Measurements from ENCODE around the gene CCDC134. TPM values are rescaled to one million over a fixed set of nuclear protein-coding genes. Genes with fewer than 3 reads are reported as not detected.

The CCDC134 gene
- 1 to 10 TPM in 2 of 3 donors, under 1 TPM in 1; 0.79 to 2.9 (median 1.8) TPM for polyA plus RNA-seq

- whole genome bisulfite sequencing, 3 donors: 0 to 1% (median 0%) methylated on average over 52 of the region's 52 CpGs
- peak within 1 kb of the TSS; percentile 36 for H3K27ac ChIP-seq (ENCODE audit: low read depth, low read length)
Observed at GRCh38 chr22:41800348-41801146, at the start of gene CCDC134. Gene CCDC134 (plus strand): TSS chr22:41800679. CDS start chr22:41808891, 8,212 bp downstream.

GRCh38 chr22:41752011-41752970 lies 48.2 kb upstream of the CCDC134 start:
- no peak overlapping the region for H3K27ac ChIP-seq (ENCODE audit: low read depth, low read length)
- WGBS, 3 donors: 75 to 80% (median 77%) methylated on average over 5 of the region's 5 CpGs

GRCh38 chr22:41753984-41754383 lies 46.5 kb upstream of the CCDC134 start:
- 42 to 48% (median 46%) methylated on average over 2 of the region's 2 CpGs for WGBS, 3 donors
- H3K27ac ChIP-seq (ENCODE audit: low read depth, low read length): no peak overlapping the region

GRCh38 chr22:41757502-41757901 lies 43.0 kb upstream of the CCDC134 start:
- H3K27ac ChIP-seq (ENCODE audit: low read depth, low read length): no peak overlapping the region
- WGBS, 3 donors: 89 to 96% (median 95%) methylated on average over 5 of the region's 5 CpGs

GRCh38 chr22:41758231-41758630 lies 42.2 kb upstream of the CCDC134 start:
- WGBS, 3 donors: 70 to 86% (median 81%) methylated on average over 2 of the region's 2 CpGs
- no peak overlapping the region for H3K27ac ChIP-seq (ENCODE audit: low read depth, low read length)

GRCh38 chr22:41762980-41763779 lies 37.3 kb upstream of the CCDC134 start:
- H3K27ac ChIP-seq (ENCODE audit: low read depth, low read length): no peak overlapping the region
- 48 to 69% (median 66%) methylated on average over 14 of the region's 14 CpGs for WGBS, 3 donors

GRCh38 chr22:41766476-41766875 lies 34.0 kb upstream of the CCDC134 start:
- H3K27ac ChIP-seq (ENCODE audit: low read depth, low read length): no peak overlapping the region
- WGBS, 3 donors: 64 to 71% (median 70%) methylated on average over 5 of the region's 5 CpGs

GRCh38 chr22:41768430-41768829 lies 32.0 kb upstream of the CCDC134 start:
- WGBS, 3 donors: 37 to 60% (median 43%) methylated on average over 2 of the region's 2 CpGs
- no peak overlapping the region for H3K27ac ChIP-seq (ENCODE audit: low read depth, low read length)

- WGBS, 3 donors: 85 to 92% (median 88%) methylated on average over 5 of the region's 5 CpGs
- H3K27ac ChIP-seq (ENCODE audit: low read depth, low read length): no peak overlapping the region
Observed at GRCh38 chr22:41770715-41771468, 29.6 kb upstream of the CCDC134 start.

GRCh38 chr22:41772198-41772597 lies 28.3 kb upstream of the CCDC134 start:
- 94 to 96% (median 95%) methylated on average over 4 of the region's 4 CpGs for WGBS, 3 donors

GRCh38 chr22:41772645-41773044 lies 27.8 kb upstream of the CCDC134 start:
- no peak overlapping the region for H3K27ac ChIP-seq (ENCODE audit: low read depth, low read length)

More at GRCh38 chr22:41772198-41772597, 28.3 kb upstream of the CCDC134 start:
- H3K27ac ChIP-seq (ENCODE audit: low read depth, low read length): no peak overlapping the region

- H3K27ac ChIP-seq (ENCODE audit: low read depth, low read length): no peak overlapping the region
- 86 to 95% (median 92%) methylated on average over 5 of the region's 5 CpGs for WGBS, 3 donors
Observed at GRCh38 chr22:41775338-41775737, 25.1 kb upstream of the CCDC134 start.

- WGBS, 3 donors: 55 to 63% (median 59%) methylated on average over 4 of the region's 4 CpGs
Observed at GRCh38 chr22:41775976-41776375, 24.5 kb upstream of the CCDC134 start.

GRCh38 chr22:41776381-41776780 lies 24.1 kb upstream of the CCDC134 start:
- 84 to 90% (median 86%) methylated on average over 3 of the region's 3 CpGs for WGBS, 3 donors
- H3K27ac ChIP-seq (ENCODE audit: low read depth, low read length): no peak overlapping the region

More at GRCh38 chr22:41775976-41776375, 24.5 kb upstream of the CCDC134 start:
- H3K27ac ChIP-seq (ENCODE audit: low read depth, low read length): no peak overlapping the region

GRCh38 chr22:41777749-41778425 lies 22.6 kb upstream of the CCDC134 start:
- H3K27ac ChIP-seq (ENCODE audit: low read depth, low read length): no peak overlapping the region
- WGBS, 3 donors: 59 to 90% (median 80%) methylated on average over 2 of the region's 2 CpGs

GRCh38 chr22:41779929-41780505 lies 20.5 kb upstream of the CCDC134 start:
- H3K27ac ChIP-seq (ENCODE audit: low read depth, low read length): no peak overlapping the region
- WGBS, 3 donors: 58 to 64% (median 60%) methylated on average over 3 of the region's 3 CpGs
